Muscle of leg (tissue), 11 donors: ENCODE data around the gene STARD7. TPM values are rescaled to one million over a fixed set of nuclear protein-coding genes. Genes with fewer than 3 reads are reported as not detected.

Source experiments
- DNase-seq: peaks from one replicate; pipeline ENCODE4 v3.0.0; 2013
- H3K27ac ChIP-seq: one replicate; pipeline ENCODE4 v1.5.1; 2013; ENCODE audit warnings: mild to moderate bottlenecking, low read length, control low read depth
- H3K27me3 ChIP-seq: one replicate; pipeline ENCODE4 v1.6.1; 2013; ENCODE audit warnings: low read length; ENCODE audit not compliant: control insufficient read depth, insufficient read depth
- H3K36me3 ChIP-seq: one replicate; pipeline ENCODE4 v1.6.1; 2013; ENCODE audit warnings: low read length; ENCODE audit not compliant: control insufficient read depth, insufficient read depth
- H3K4me1 ChIP-seq: one replicate; pipeline ENCODE4 v1.6.1; 2013; ENCODE audit warnings: low read length; ENCODE audit not compliant: control insufficient read depth, insufficient read depth
- H3K4me3 ChIP-seq: one replicate; pipeline ENCODE4 v1.5.1; 2013; ENCODE audit warnings: low read length, control low read depth
- H3K9me3 ChIP-seq: replicated peaks from 2 replicates; pipeline ENCODE4 v1.6.1; 2013; ENCODE audit warnings: low read depth, low read length; ENCODE audit not compliant: control insufficient read depth
- WGBS: methylation state at CpG from one replicate; pipeline ENCODE4 v1.1.5; 2013; ENCODE audit warnings: missing lambda C conversion rate; ENCODE audit not compliant: insufficient coverage; 5-methylcytosine and 5-hydroxymethylcytosine counted together
- polyA plus RNA-seq, 8 donors: library from polyadenylated mRNA; unstranded; fragments of 120-200 nt; gene quantifications; one replicate each; pipeline versions ENCODE4 v1.2.1 to v1.2.3, GENCODE V29; 2013; ENCODE audit warnings: inconsistent platforms in 1 of 8, low replicate concordance in 1 of 8; ENCODE audit not compliant: insufficient read length in 8 of 8, insufficient read depth in 1 of 8
- total RNA-seq: library from RNA; stranded (reverse); fragments of 120-200 nt; gene quantifications from one replicate; pipeline ENCODE4 v1.2.4, GENCODE V29; 2013

STARD7 gene
- total and polyA plus RNA-seq, 9 donors: 93.2 to 130 (median 105) TPM

GRCh38 chr2:96157649-96158553 lies 50.7 kb downstream of the STARD7 start:
- Histone ChIP-seq H3K4me3 (no peak overlapping the region), H3K4me1 (peaks cover 13% of the 10 kb centered on the region), H3K27ac (no peak overlapping the region), H3K9me3 (no peaks in the 10 kb centered on the region), H3K27me3 (no peaks in the 10 kb centered on the region), H3K36me3 (no peaks in the 10 kb centered on the region)
- 56% methylated on average over 10 of the region's 19 CpGs for WGBS
- no peak for DNase-seq

GRCh38 chr2:96156926-96157648 lies 51.5 kb downstream of the STARD7 start:
- H3K9me3 ChIP-seq: no peaks in the 10 kb centered on the region
- H3K27ac ChIP-seq: no peak overlapping the region
- DNase-seq: no peak
- H3K4me3 ChIP-seq: no peak overlapping the region
- no peaks in the 10 kb centered on the region for H3K36me3 ChIP-seq
- no peaks in the 10 kb centered on the region for H3K27me3 ChIP-seq
- 88% methylated on average over 5 of the region's 5 CpGs for WGBS
- peaks cover 13% of the 10 kb centered on the region for H3K4me1 ChIP-seq

GRCh38 chr2:96156011-96156820 lies 52.4 kb downstream of the STARD7 start:
- Histone ChIP-seq H3K36me3 (no peaks in the 10 kb centered on the region), H3K4me3 (no peak overlapping the region), H3K9me3 (no peaks in the 10 kb centered on the region), H3K4me1 (peaks cover 13% of the 10 kb centered on the region), H3K27ac (no peak overlapping the region), H3K27me3 (no peaks in the 10 kb centered on the region)
- DNase-seq: no peak
- WGBS: 71% methylated on average over 7 of the region's 10 CpGs

- Histone ChIP-seq H3K4me3 (no peak overlapping the region), H3K27me3 (no peaks in the 10 kb centered on the region), H3K36me3 (no peaks in the 10 kb centered on the region), H3K9me3 (no peaks in the 10 kb centered on the region), H3K27ac (no peak overlapping the region), H3K4me1 (peaks cover 13% of the 10 kb centered on the region)
- DNase-seq: no peak
- WGBS: 65% methylated on average over 12 of the region's 16 CpGs
These were observed 53.9 kb downstream of the STARD7 start for GRCh38 chr2:96154506-96155380.

GRCh38 chr2:96153991-96154431 lies 54.6 kb downstream of the STARD7 start:
- H3K9me3 ChIP-seq: no peaks in the 10 kb centered on the region
- 78% methylated on average over 7 of the region's 7 CpGs for WGBS
- no peak overlapping the region for H3K4me3 ChIP-seq
- peaks cover under 1% of the 10 kb centered on the region for H3K27me3 ChIP-seq
- DNase-seq: no peak
- H3K27ac ChIP-seq: no peak overlapping the region
- H3K36me3 ChIP-seq: no peaks in the 10 kb centered on the region
- peaks cover 13% of the 10 kb centered on the region for H3K4me1 ChIP-seq

GRCh38 chr2:96153291-96153713 lies 55.3 kb downstream of the STARD7 start:
- Histone ChIP-seq H3K36me3 (no peaks in the 10 kb centered on the region), H3K4me1 (peaks cover 13% of the 10 kb centered on the region), H3K9me3 (no peaks in the 10 kb centered on the region), H3K27me3 (peaks cover 8% of the 10 kb centered on the region), H3K27ac (no peak overlapping the region), H3K4me3 (no peak overlapping the region)
- 77% methylated on average over 7 of the region's 7 CpGs for WGBS
- DNase-seq: no peak

GRCh38 chr2:96152304-96153161 lies 56.1 kb downstream of the STARD7 start:
- 65% methylated on average over 7 of the region's 13 CpGs for WGBS
- Histone ChIP-seq H3K36me3 (no peaks in the 10 kb centered on the region), H3K4me3 (no peak overlapping the region), H3K27ac (no peak overlapping the region), H3K4me1 (peaks cover 13% of the 10 kb centered on the region), H3K9me3 (no peaks in the 10 kb centered on the region), H3K27me3 (peaks cover 12% of the 10 kb centered on the region)
- no peak for DNase-seq

GRCh38 chr2:96151595-96152303 lies 56.9 kb downstream of the STARD7 start:
- DNase-seq: no peak
- Histone ChIP-seq H3K27ac (no peak overlapping the region), H3K9me3 (no peaks in the 10 kb centered on the region), H3K27me3 (peaks cover 17% of the 10 kb centered on the region), H3K4me3 (no peak overlapping the region), H3K36me3 (no peaks in the 10 kb centered on the region), H3K4me1 (peaks cover 19% of the 10 kb centered on the region)
- WGBS: 85% methylated on average over 4 of the region's 9 CpGs
